Sigmoid colon (tissue), 7 donors: ENCODE measurements around the gene PRG2. TPM values are rescaled to one million over a fixed set of nuclear protein-coding genes. Genes with fewer than 3 reads are reported as not detected.

ENCODE experiments used
- DNase-seq: peaks from one replicate; pipeline ENCODE4 v3.0.0-alpha.2; 2019
- H3K27ac ChIP-seq, 4 donors: fragments of 200-600 bp; sonication (generic); one replicate each; pipeline ENCODE4 v1.5.1; 2016 to 2019; ENCODE audit warnings: mild to moderate bottlenecking in 1 of 4
- H3K27me3 ChIP-seq, 3 donors: fragments of 200-600 bp; sonication (generic); one replicate each; pipeline ENCODE4 v1.5.1; 2019; ENCODE audit warnings: mild to moderate bottlenecking in 1 of 3
- H3K36me3 ChIP-seq, 4 donors: fragments of 200-600 bp; sonication (generic); one replicate each; pipeline ENCODE4 v1.5.1; 2016 to 2019
- H3K4me1 ChIP-seq, 4 donors: fragments of 200-600 bp; sonication (generic); one replicate each; pipeline ENCODE4 v1.5.1; 2017 to 2019
- H3K4me3 ChIP-seq, 4 donors: fragments of 200-600 bp; sonication (generic); one replicate each; pipeline ENCODE4 v1.5.1; 2017 to 2019; ENCODE audit warnings: mild to moderate bottlenecking in 2 of 4, moderate library complexity in 1 of 4
- H3K9me3 ChIP-seq, 4 donors: fragments of 200-600 bp in 3 of 4; sonication (generic) in 3 of 4; one replicate each; pipeline versions ENCODE4 v1.5.1 to v1.6.1; 2013 to 2019
- CTCF ChIP-seq, 4 experiments: fragments of 450-650 bp in 3 of 4; fragments of 200-600 bp in 1 of 4; IDR thresholded peaks; one replicate each; pipeline ENCODE4 v1.5.1; 2016 to 2019; ENCODE audit warnings: antibody characterized with exemption in 4 of 4, mild to moderate bottlenecking in 3 of 4, moderate library complexity in 2 of 4
- EP300 ChIP-seq, 4 donors: sonication (generic); formaldehyde crosslinking; IDR thresholded peaks; one replicate each; pipeline ENCODE4 v1.6.1; 2017; ENCODE audit warnings: antibody characterized with exemption in 4 of 4
- POLR2A ChIP-seq, 2 donors: fragments of 450-650 bp; IDR thresholded peaks; one replicate each; pipeline ENCODE4 v1.6.1; 2016; ENCODE audit warnings: antibody characterized with exemption in 2 of 2, mild to moderate bottlenecking in 2 of 2, moderate library complexity in 2 of 2
- POLR2AphosphoS5 ChIP-seq, 4 donors: sonication (generic); formaldehyde crosslinking; IDR thresholded peaks; one replicate each; pipeline ENCODE4 v1.6.1; 2017; ENCODE audit warnings: antibody characterized with exemption in 4 of 4
- WGBS, 2 donors: extraction: QIAGEN DNeasy Blood & Tissue Kit; methylation state at CpG; one replicate each; pipeline ENCODE4 v1.1.7; 2013; 5-methylcytosine and 5-hydroxymethylcytosine counted together
- intact Hi-C: fragments of 100-400 bp; cut with DNase I; formaldehyde crosslinking; loops from one replicate; pipeline ENCODE4 v1.15.1; 2023
- polyA plus RNA-seq, 3 donors: library from polyadenylated mRNA; stranded (reverse); fragments of 200-250 nt; gene quantifications; one replicate each; pipeline ENCODE4 v1.2.3, GENCODE V29; 2013
- total RNA-seq, 4 donors: library from RNA; depleted of rRNA; stranded (reverse); fragments of >200 nt; gene quantifications; one replicate each; pipeline ENCODE4 v1.1.0, GENCODE V29; 2016
- donor health status: healthy with polysubstance abuse.
- donor health status: Bipolar disorder and iron deficiency.
- donor health status: healthy.

The PRG2 gene
- total and polyA plus RNA-seq, 7 donors: not detected

GRCh38 chr11:57378186-57378585 is 12.3 kb downstream of the PRG2 start:
- no peak for DNase-seq
- H3K9me3 ChIP-seq: no peaks in the 10 kb centered on the region
- no peaks in the 10 kb centered on the region for H3K4me1 ChIP-seq
- TF ChIP-seq EP300 (IDR thresholded peaks at IDR 0.05): no peak
- TF ChIP-seq CTCF (IDR thresholded peaks at IDR 0.05): no peak
- no peak for TF ChIP-seq POLR2A (IDR thresholded peaks at IDR 0.05)
- no peak for TF ChIP-seq POLR2AphosphoS5 (IDR thresholded peaks at IDR 0.05)
- no peak overlapping the region for H3K4me3 ChIP-seq
- H3K27ac ChIP-seq: no peak overlapping the region
- H3K36me3 ChIP-seq: no peaks in the 10 kb centered on the region
- intact Hi-C loops: no loop called here
- H3K27me3 ChIP-seq: peaks cover 0 to 4% (median 0%) of the 10 kb centered on the region in 3 donors

- no peak for DNase-seq
- no peak overlapping the region for H3K4me3 ChIP-seq
- H3K27ac ChIP-seq: no peak overlapping the region
- intact Hi-C loops: no loop called here
- H3K36me3 ChIP-seq: no peaks in the 10 kb centered on the region
- no peaks in the 10 kb centered on the region for H3K4me1 ChIP-seq
- 35 to 71% methylated on average over 5 of the region's 5 CpGs for WGBS, 2 donors
- no peak for TF ChIP-seq CTCF (IDR thresholded peaks at IDR 0.05)
- no peak for TF ChIP-seq EP300 (IDR thresholded peaks at IDR 0.05)
- TF ChIP-seq POLR2AphosphoS5 (IDR thresholded peaks at IDR 0.05): no peak
- H3K27me3 ChIP-seq: peaks cover 0 to 4% (median 0%) of the 10 kb centered on the region in 3 donors
- no peaks in the 10 kb centered on the region for H3K9me3 ChIP-seq
Measured at GRCh38 chr11:57377107-57377506, 13.3 kb downstream of the PRG2 start.

- Histone ChIP-seq H3K4me3 (no peak overlapping the region), H3K4me1 (no peaks in the 10 kb centered on the region), H3K27me3 (peaks cover 0 to 4% (median 0%) of the 10 kb centered on the region in 3 donors), H3K36me3 (no peaks in the 10 kb centered on the region), H3K27ac (no peak overlapping the region), H3K9me3 (no peaks in the 10 kb centered on the region)
- intact Hi-C loops: no loop called here
- TF ChIP-seq EP300 (IDR thresholded peaks at IDR 0.05): no peak
- no peak for TF ChIP-seq POLR2AphosphoS5 (IDR thresholded peaks at IDR 0.05)
- TF ChIP-seq POLR2A (IDR thresholded peaks at IDR 0.05): no peak
- TF ChIP-seq CTCF (IDR thresholded peaks at IDR 0.05): no peak
- no peak for DNase-seq
- WGBS, 2 donors: 68% methylated on average over 26 of the region's 26 CpGs
Measured at GRCh38 chr11:57376095-57377090, 14.1 kb downstream of the PRG2 start.

- H3K27me3 ChIP-seq: peaks cover 0 to 4% (median 0%) of the 10 kb centered on the region in 3 donors
- intact Hi-C loops: no loop called here
- WGBS, 2 donors: 68 to 81% methylated on average over 2 of the region's 2 CpGs
- H3K4me3 ChIP-seq: no peak overlapping the region
- no peak for TF ChIP-seq CTCF (IDR thresholded peaks at IDR 0.05)
- no peak for TF ChIP-seq POLR2A (IDR thresholded peaks at IDR 0.05)
- no peak for TF ChIP-seq EP300 (IDR thresholded peaks at IDR 0.05)
- TF ChIP-seq POLR2AphosphoS5 (IDR thresholded peaks at IDR 0.05): no peak
- no peak for DNase-seq
- no peaks in the 10 kb centered on the region for H3K36me3 ChIP-seq
- H3K4me1 ChIP-seq: no peaks in the 10 kb centered on the region
- H3K27ac ChIP-seq: no peak overlapping the region
- H3K9me3 ChIP-seq: no peaks in the 10 kb centered on the region
Measured at GRCh38 chr11:57375490-57375889, 15.0 kb downstream of the PRG2 start.
